HG03060 (cell line): ENCODE measurements around the gene RENBP.

ENCODE experiments used
- ATAC-seq: cut with Tn5 transposase; IDR thresholded peaks from one replicate; pipeline ENCODE4 v1.9.1; 2021; ENCODE audit warnings: low read depth, moderate number of reproducible peaks; ENCODE audit not compliant: unreplicated experiment

RENBP gene

GRCh38 chrX:153956044-153956907 is 11.8 kb upstream of the RENBP start:
- ATAC-seq = no peak

GRCh38 chrX:153955228-153955732 is 10.8 kb upstream of the RENBP start:
- no peak for ATAC-seq

GRCh38 chrX:153954558-153955227 is 10.2 kb upstream of the RENBP start:
- no peak for ATAC-seq

DNA sequence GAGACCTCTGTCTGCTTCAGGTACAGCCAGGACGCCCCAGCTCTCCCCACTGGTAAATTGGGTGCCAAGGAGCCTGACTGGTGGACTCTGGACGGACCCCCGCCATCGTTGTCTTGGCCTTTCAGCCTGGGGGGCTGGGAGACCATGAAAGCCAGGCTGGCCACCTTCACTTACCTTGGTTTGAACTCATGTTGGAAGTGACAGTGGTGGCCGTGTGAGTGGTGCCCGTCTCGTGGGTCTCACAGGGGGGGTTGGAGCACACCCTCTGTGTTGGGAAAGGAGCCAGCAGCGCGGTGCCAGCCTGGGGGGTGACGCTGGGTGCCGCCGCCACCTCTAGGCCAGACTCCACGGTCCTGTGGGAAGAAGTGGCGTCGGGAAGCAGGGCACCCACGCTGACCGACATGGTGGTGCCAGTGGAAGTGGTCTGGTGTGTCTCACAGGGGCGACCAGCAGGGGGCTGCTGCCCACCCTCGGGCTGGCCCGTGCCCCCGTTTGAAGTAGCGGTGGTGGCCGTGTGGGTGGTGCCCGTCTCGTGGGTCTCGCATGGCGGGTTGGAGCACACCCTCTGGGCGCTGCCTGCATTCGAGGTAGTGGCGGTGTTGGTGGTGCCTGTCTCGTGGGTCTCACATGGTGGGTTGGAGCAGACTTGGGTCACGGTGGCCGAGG is 9.6 kb upstream of the RENBP start:
- ATAC-seq = no peak

GRCh38 chrX:153953342-153953830 is 8.9 kb upstream of the RENBP start:
- ATAC-seq = no peak

DNA sequence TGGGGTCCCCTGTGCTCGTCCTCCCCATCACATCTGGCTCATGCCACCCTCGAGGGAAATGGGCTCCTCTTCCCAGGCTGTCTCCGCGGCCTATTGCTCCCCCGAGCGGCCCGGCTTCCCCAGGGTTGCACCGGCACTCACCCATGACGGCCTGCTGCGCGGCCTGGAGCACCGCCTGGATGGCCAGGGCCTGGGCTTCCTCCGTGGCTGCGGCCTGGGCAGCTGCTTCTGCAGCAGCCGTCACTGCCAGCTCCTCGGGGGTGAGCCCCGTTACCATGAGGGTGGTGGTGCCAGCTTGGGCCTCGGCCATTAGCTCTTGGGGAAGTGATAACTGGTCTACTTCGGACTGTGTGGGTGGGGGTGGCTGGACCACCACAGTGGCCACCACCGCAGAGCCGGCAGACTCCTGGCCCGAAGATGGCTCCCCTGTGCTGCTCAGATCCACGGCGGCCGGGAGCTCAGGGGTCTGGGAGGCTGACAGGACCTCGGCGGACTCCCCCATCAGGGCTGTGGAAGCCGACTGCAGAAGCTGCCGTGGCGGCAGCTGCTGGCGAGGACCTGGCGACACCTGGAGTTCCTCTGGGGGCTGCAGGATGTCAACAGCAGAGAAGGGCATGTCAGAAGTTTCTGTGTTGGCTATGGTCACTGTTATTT is 8.1 kb upstream of the RENBP start:
- no peak for ATAC-seq

- ATAC-seq = no peak
Measured at GRCh38 chrX:153951683-153952372, 7.4 kb upstream of the RENBP start.

- no peak for ATAC-seq
Measured at GRCh38 chrX:153950127-153950526, 5.7 kb upstream of the RENBP start.

DNA sequence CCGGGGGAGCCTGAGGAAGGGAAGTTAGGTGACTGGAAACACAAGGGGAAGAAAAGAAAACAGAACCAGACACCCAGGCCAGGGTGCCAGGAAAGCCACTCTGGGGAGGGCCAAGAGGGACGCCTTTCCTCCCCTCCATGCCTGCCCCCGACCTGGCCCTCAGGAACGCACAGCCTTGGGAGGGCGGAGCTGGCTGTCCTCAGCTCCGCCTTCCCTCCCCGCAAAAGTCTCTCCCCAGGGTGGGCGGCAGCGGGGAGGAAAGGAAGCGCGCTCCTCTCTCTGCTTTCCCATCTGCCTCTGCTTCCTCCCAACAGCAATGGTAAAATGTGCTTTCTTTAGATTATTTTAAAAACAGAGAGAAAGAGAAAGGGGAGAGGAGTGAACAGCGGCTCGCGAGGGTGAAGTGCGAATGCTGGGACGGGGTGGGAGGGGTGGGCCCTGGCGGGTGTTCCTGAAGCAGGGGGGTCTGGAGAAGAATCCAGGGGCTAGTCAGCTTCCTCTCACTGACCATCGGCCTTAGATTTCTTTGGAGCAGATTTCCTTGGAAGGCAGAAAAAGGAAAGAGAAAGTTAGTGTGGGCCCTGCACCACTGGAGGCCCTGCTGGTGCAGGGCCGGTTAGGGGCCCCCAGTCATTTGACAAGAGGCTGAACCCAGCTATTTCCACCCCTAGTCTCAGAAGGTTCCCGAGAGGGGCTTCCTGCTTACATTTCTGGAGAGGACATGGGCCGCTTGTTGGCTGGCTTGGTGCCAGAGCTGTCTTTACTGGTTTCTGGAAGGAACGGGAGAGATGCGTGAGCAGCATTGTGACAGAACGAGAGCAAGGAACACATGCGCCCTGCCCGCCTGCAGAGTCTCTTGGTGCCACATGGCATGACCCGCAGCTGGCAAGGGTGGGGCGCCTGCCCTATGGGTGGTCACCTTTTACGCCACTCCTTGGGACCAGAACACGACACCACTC is 4.7 kb upstream of the RENBP start:
- no peak for ATAC-seq

DNA sequence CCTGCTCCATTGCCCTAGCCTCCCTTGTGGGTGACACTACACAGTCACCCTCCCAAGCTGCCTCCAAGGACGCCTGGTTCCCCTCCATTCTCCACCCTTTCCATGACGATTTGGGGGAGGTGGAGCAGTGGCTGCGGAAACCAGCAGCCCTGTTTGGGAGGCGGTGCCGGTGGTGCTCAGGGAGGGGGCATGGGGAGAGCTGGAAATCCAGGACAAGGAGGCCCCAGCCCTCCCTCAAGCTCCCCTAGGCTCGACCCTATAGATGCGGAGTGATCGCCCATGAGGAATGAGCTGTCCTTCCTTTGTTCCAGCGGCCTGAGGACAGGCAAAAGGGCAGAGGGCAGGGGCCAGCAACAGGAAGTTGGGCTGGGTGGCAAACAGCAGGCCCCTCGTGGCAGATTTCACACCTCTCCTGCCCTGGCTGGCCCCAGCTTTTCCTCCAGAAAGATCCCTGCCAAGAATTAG is 3.6 kb upstream of the RENBP start:
- ATAC-seq = no peak

- no peak for ATAC-seq
Measured at GRCh38 chrX:153947009-153947769, 2.7 kb upstream of the RENBP start.

GRCh38 chrX:153945956-153946943 is 1.8 kb upstream of the RENBP start:
- ATAC-seq = no peak

DNA sequence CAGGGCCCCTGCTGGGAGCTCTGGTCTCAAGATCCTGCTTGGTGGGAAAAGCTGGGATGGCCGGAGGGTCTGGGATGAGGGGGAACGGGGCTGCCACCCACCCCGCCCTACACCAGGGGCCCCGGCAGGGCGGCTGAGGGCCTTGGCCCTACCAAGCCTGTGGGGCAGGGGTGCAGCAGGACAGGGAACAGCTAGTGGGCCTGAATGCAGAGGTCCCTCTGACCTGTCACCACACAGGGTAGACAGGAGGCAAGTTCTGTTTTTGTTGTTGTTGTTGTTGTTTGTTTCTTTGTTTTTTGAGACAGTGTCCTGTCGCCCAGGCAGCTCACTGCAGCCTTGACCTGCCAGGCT is 332 bp upstream of the RENBP start:
- ATAC-seq = no peak

DNA sequence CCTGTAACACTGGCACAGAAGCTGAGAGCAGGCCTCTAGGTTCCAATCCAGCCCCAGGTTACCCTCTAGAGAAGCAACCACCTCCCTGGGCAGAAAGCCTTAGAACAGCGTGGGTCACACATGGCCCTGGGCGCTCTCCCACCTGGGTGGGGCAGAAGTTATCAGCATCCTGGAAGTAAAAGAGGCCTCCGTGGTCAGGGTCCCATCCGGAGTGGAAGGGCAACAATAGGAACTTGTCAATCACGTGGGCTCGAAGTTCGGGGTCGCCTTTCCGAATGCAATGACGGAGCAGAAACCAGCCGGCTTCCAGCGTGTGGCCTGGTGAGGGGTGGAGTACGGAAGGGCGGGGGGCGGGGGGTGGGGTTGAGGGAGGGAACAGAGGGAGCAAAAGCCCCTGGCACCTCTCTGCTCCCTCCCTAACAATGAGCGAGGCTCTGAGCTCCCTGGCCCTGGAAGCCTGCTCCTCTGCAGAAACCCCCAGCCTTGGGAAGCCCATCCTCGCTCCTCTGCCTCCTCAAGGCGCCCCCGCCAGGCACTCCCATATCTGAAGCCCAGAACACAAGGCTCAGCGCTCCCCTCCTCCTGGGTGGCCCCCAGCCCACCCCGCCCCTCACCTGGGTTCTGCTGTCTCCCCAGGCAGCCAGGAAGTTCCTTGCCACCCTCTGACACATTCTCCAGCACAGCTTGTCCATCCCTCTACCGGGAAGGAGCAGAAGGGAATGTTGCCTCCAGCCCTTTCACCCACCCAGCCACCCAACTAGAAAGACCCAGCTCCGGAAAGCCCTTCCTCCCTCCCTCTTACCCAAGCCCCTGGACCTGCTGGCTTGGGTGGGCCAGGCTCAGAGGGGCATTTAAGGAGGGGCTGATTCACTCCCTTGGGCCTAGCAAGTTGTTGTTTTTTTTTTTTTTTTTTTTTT is 2.8 kb downstream of the RENBP start:
- ATAC-seq = no peak

- ATAC-seq = no peak
Measured at GRCh38 chrX:153939573-153939972, 4.9 kb downstream of the RENBP start.

DNA sequence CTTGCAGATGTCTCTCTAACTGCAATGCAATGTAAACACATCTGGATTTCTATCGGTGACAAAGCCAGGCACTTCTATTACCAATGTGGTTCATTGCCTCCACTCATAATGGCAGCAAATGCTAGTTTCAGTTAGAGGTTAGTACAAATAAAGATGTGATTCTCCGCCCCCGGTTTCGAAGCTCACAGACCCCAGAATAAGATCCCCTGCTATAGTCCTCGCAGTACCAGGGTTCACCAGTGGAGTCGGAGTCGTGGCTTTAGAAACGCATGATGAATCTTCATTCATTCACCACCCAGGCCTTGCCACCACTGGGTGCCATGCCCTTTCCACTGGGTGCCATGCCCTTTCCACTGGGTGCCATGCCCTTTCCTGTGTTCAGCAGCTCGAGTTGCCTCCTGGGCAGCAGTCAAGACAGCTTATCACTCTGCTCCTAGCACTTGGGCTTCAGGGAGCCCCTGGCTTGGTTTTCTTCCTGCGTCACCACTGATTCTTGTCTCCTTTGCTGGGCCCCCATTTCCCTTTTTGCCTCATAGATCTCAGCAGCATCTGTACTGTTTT is 6.1 kb downstream of the RENBP start:
- no peak for ATAC-seq
